ENCODE measurements around the gene VARS1. TPM values are rescaled to one million over a fixed set of nuclear protein-coding genes. Genes with fewer than 3 reads are reported as not detected.

Gene VARS1
- total RNA-seq, 1 experiment from 2014 or later = 89.8 TPM

- ATAC-seq (no peak), DNase-seq (no peak)
- H3K9ac ChIP-seq (ENCODE audit: low read length) = no peak overlapping the region
- no peaks in the 10 kb centered on the region for H3F3A ChIP-seq (ENCODE audit: low read length, unreplicated experiment)
- no peaks in the 10 kb centered on the region for H3K9me2 ChIP-seq (replicated peaks; ENCODE audit: low read length)
- ChIA-PET CTCF (interaction anchor here (0.5 kb wide), 2 partner anchors 23 to 69 kb away, joined by 3 to 4 read pairs; no protein-coding TSS in a partner anchor), POLR2A (ENCODE audit: unreplicated experiment) (no interaction called here)
- no peak for TF ChIP-seq EZH2phosphoT487 (IDR thresholded peaks at IDR 0.05; ENCODE audit: borderline replicate concordance, low read length)
- no peak for TF ChIP-seq EZH2 (IDR thresholded peaks at IDR 0.05; ENCODE audit: low read length, unreplicated experiment)
- TF ChIP-seq CTCF (conservative IDR thresholded peaks at IDR 0.05; ENCODE audit: low read depth, low read length) = peak; percentile 30; the same call in 1 of the 2 replicates
- no peak overlapping the region for H2AFZ ChIP-seq (ENCODE audit: low read length)
- H3K4me1 ChIP-seq (ENCODE audit: insufficient read depth, low read length) = 0 out of 2 replicates have a peak, but pooled peaks cover 5% of the 10 kb centered on the region
- no peaks in the 10 kb centered on the region for H3K9me3 ChIP-seq (ENCODE audit: low read length)
- no peak overlapping the region for H3K4me2 ChIP-seq (ENCODE audit: low read length)
- H3K36me3 ChIP-seq (ENCODE audit: low read depth, low read length) = no peaks in the 10 kb centered on the region
- BruUV-seq (replicated peaks) = no TSS peak
- no peaks in the 10 kb centered on the region for H3K79me2 ChIP-seq (ENCODE audit: low read length)
- H3K4me3 ChIP-seq (ENCODE audit: low read length) = no peak overlapping the region
- no peak overlapping the region for H3K27ac ChIP-seq (ENCODE audit: low read length)
- no peaks in the 10 kb centered on the region for H3K27me3 ChIP-seq (ENCODE audit: low read length)
- intact Hi-C loops (cut with micrococcal nuclease) = loop anchor here (10.0 kb wide), 1 partner anchor 46 kb away; the partner anchor contains the start of gene LY6G6D
- H4K20me1 ChIP-seq (ENCODE audit: low read length) = no peaks in the 10 kb centered on the region
Observed at GRCh38 chr6:31760790-31761189, 34.8 kb downstream of the VARS1 start.

GRCh38 chr6:31758281-31758680 lies 37.3 kb downstream of the VARS1 start:
- Histone ChIP-seq H3K9me2 (replicated peaks; ENCODE audit: low read length) (no peaks in the 10 kb centered on the region), H3K4me1 (ENCODE audit: insufficient read depth, low read length) (peaks cover 3% of the 10 kb centered on the region), H3K27me3 (ENCODE audit: low read length) (no peaks in the 10 kb centered on the region), H3K79me2 (ENCODE audit: low read length) (no peaks in the 10 kb centered on the region), H3K9me3 (ENCODE audit: low read length) (no peaks in the 10 kb centered on the region), H4K20me1 (ENCODE audit: low read length) (no peaks in the 10 kb centered on the region), H3K36me3 (ENCODE audit: low read depth, low read length) (no peaks in the 10 kb centered on the region), H3F3A (ENCODE audit: low read length, unreplicated experiment) (no peaks in the 10 kb centered on the region), H3K27ac (ENCODE audit: low read length) (no peak overlapping the region), H3K4me2 (ENCODE audit: low read length) (no peak overlapping the region), H2AFZ (ENCODE audit: low read length) (no peak overlapping the region), H3K9ac (ENCODE audit: low read length) (no peak overlapping the region), H3K4me3 (ENCODE audit: low read length) (no peak overlapping the region)
- intact Hi-C loops (cut with micrococcal nuclease) = no loop called here
- TF ChIP-seq CTCF (conservative IDR thresholded peaks at IDR 0.05; ENCODE audit: low read depth, low read length) (no peak), EZH2phosphoT487 (IDR thresholded peaks at IDR 0.05; ENCODE audit: borderline replicate concordance, low read length) (no peak), EZH2 (IDR thresholded peaks at IDR 0.05; ENCODE audit: low read length, unreplicated experiment) (no peak)
- BruUV-seq (replicated peaks) = no TSS peak
- POLR2A ChIA-PET (ENCODE audit: unreplicated experiment) = no interaction called here
- ATAC-seq (no peak), DNase-seq (no peak)
- CTCF ChIA-PET = no interaction called here

- BruUV-seq (replicated peaks) = no TSS peak
- Histone ChIP-seq H3K9me3 (ENCODE audit: low read length) (no peaks in the 10 kb centered on the region), H3K4me1 (ENCODE audit: insufficient read depth, low read length) (peaks cover 16% of the 10 kb centered on the region), H3K27ac (ENCODE audit: low read length) (peak overlapping the region; percentile 62), H3K9ac (ENCODE audit: low read length) (no peak overlapping the region), H3K27me3 (ENCODE audit: low read length) (no peaks in the 10 kb centered on the region), H3K79me2 (ENCODE audit: low read length) (no peaks in the 10 kb centered on the region), H4K20me1 (ENCODE audit: low read length) (no peaks in the 10 kb centered on the region), H3K4me2 (ENCODE audit: low read length) (peak overlapping the region; percentile 48), H3K36me3 (ENCODE audit: low read depth, low read length) (no peaks in the 10 kb centered on the region), H3K9me2 (replicated peaks; ENCODE audit: low read length) (no peaks in the 10 kb centered on the region), H2AFZ (ENCODE audit: low read length) (no peak overlapping the region), H3K4me3 (ENCODE audit: low read length) (no peak overlapping the region), H3F3A (ENCODE audit: low read length, unreplicated experiment) (peaks cover 6% of the 10 kb centered on the region)
- TF ChIP-seq EZH2phosphoT487 (IDR thresholded peaks at IDR 0.05; ENCODE audit: borderline replicate concordance, low read length) (no peak), CTCF (conservative IDR thresholded peaks at IDR 0.05; ENCODE audit: low read depth, low read length) (no peak), EZH2 (IDR thresholded peaks at IDR 0.05; ENCODE audit: low read length, unreplicated experiment) (no peak)
- POLR2A ChIA-PET (ENCODE audit: unreplicated experiment) = interaction anchor here (0.5 to 1.3 kb wide), 8 partner anchors 12 to 362 kb away, joined by 3 to 7 read pairs (median 4); partner anchors contain the start of genes DDX39B, HSPA1A, HSPA1L and MSH5
- CTCF ChIA-PET = interaction anchor here (0.6 to 0.9 kb wide), 5 partner anchors 13 to 671 kb away, joined by 3 to 6 read pairs (median 4); partner anchors contain the start of gene MSH5
- ATAC-seq (peak; percentile 99), DNase-seq (peak; percentile 84)
- intact Hi-C loops (cut with micrococcal nuclease) = no loop called here
Observed at GRCh38 chr6:31752739-31753319, 42.7 kb downstream of the VARS1 start.

All from PC-3 (cell line).